HG02798 (cell line): ENCODE data around the gene CES4A.
"Not testable (repeated sequence)": the region's sequence is repeated elsewhere in the genome, so short reads cannot be mapped to it uniquely, and the experiment has no call there.

Experiments
- ATAC-seq: cut with Tn5 transposase; IDR thresholded peaks from one replicate; pipeline ENCODE4 v1.9.1; 2021; ENCODE audit warnings: mild to moderate bottlenecking; ENCODE audit not compliant: unreplicated experiment, poor library complexity

The CES4A gene

DNA sequence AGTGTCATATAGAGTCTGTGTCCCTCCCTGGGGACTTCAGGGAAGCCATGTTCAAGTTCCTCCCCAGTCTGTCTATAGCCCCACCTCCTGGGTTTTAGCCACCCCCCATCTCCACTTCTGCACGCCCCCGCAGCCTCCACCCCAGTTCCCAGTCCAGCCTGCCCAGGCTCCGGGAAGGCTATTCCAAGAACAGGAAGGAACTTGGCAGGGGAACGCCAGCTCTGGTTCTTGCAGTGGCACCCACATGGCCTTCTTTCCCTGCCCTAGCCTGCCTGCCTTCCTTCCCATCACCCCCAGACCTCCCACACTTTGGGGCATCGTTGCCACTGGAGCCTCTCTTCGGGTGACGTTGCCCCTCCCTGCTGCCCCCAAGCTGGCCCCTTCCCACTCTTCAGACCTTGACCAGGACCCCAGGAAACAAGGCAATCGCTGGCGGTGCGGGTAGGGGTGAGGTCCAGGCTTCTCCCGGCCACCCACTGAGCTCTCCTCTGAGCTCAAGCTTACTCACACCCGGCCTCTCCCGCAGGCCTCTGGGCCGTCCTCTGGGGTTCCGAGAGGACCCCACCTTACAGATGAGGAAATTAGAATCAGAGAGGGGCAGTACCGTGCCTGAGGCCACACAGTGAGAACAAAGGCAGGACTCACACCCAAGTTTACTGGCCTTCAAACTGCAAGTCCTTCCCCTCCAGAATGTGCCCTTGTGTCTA, 9.2 kb upstream of the CES4A start:
- no peak for ATAC-seq

GRCh38 chr16:66983033-66983432, 5.4 kb upstream of the CES4A start:
- no peak for ATAC-seq

DNA sequence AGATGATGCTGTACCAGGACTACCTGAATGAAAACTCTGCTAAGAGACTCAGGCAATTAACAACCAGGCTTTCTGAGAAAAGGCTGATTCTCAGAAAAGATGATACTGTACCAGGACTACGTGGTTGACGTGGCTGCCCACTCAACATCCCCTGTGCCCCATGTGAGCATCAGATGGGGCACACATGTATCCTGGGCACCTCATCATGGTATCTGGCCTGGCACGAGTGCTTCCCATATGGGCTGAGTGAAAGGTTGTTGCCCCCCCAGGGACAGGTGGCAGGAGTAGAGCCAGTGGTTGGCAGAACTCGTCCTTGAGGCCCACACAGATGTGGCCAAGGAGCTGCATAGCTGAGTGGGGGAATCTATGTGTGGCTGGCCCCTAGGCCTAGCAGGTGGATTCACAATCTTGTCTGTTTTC, 3.5 kb upstream of the CES4A start:
- no peak for ATAC-seq

- ATAC-seq = no peak
Observed at GRCh38 chr16:66986559-66986958, 1.8 kb upstream of the CES4A start.

DNA sequence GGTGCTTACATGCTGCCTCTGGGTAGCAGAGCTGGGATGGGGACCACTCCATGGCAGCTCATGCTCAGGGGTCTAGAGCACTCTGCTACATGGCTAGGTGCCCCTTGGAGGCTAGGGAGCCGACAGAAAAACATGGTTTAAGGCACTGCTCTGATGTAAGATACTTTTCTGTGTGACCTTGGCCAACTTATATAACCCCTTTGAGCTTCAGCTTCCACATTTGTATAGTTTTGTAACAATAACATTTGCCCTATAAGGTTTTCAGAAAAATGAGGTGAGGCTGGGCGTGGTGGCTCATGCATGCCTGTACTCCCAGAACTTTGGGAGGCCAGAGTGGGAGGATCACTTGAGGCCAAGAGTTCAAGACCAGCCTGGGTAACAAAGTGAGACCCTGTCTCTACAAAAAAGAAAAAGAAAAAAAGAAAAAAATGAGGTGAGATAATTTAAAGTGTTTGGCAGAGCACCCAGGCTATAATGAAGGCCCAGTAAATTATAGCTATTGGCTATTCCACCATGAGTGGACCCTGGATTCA, 3.2 kb downstream of the CES4A start:
- ATAC-seq = no peak

DNA sequence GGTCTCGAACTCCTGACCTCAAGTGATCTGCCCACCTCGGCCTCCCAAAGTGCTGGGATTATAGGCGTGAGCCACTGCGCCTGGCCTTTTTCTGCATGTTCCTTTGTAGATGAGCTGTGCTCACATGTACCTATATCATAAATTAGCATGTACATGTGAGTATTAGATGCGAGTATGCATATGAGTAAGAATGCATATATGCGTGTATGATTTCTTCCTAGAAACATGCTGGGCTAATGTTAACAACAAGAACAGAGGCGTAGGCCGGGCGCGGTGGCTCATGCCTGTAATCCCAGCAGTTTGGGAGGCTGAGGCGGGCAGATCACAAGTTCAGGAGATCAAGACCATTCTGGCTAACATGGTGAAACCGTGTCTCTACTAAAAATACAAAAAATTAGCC, 5.2 kb downstream of the CES4A start:
- not testable (repeated sequence) for ATAC-seq

DNA sequence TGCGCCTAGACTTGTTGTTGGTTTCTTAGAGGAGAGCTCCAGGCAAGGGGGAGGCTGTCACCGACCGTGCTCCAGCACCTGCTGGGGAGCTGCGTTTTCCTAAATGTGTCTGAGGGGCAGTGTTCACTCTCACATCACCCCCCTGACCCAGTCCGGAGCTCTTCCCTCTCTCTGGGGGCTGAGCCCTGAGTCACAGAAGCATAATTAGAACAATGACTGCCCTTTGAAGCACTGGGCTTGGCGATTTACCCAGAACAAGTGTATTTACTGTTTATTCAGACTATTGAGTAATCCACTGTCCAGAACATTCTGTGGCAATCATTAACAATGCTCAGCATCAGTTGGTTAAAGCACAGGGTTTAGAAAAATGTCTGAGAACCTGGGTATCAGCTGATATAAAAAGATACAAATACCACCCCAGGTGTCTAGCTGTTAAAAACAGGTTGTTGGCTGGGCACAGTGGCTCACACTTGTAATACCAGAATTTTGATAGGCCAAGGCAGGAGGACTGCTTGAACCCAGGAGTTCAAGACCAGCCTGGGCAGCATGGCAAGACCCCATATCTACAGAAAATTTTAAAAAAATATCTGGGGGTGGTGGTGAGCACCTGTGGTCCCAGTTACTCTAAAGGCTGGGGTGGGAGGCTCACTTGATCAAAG, 8.1 kb downstream of the CES4A start:
- ATAC-seq = no peak

- ATAC-seq = no peak
Observed at GRCh38 chr16:66996983-66997358, 8.6 kb downstream of the CES4A start.

DNA sequence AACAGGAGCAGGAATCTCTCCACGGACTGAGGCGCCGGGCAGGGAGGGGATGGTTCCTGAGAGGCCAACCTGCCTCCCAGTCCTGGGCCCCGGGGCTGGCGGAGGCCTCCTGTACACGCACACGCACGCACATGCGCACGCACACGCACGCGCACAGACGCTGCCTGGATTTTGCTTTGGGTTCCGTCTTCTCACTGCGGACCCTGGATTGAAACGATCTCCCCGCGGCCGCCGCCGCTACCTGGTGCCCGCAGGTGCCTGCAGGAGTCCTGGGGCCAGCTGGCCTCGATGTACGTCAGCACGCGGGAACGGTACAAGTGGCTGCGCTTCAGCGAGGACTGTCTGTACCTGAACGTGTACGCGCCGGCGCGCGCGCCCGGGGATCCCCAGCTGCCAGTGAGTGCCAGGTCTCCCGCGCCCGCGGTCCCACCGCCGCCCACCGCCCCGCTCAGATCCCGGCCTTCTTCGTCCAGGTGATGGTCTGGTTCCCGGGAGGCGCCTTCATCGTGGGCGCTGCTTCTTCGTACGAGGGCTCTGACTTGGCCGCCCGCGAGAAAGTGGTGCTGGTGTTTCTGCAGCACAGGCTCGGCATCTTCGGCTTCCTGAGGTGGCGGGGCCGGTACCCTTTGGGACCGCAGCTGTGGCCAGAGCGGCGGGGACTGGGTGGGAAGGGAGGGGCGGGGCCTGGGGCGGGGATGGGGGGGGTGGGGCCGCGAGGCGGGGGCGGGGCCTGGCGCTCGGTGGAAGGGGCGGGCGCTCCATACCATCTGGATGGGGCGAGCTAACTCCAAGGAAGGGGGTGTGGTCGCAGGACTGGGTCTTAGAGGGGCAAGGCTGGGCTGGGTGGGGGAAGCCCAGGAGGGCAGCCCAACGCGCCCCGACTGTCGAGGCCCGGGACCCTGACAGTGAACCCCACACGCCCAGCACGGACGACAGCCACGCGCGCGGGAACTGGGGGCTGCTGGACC, 12.3 kb downstream of the CES4A start:
- peak; percentile 46 for ATAC-seq

DNA sequence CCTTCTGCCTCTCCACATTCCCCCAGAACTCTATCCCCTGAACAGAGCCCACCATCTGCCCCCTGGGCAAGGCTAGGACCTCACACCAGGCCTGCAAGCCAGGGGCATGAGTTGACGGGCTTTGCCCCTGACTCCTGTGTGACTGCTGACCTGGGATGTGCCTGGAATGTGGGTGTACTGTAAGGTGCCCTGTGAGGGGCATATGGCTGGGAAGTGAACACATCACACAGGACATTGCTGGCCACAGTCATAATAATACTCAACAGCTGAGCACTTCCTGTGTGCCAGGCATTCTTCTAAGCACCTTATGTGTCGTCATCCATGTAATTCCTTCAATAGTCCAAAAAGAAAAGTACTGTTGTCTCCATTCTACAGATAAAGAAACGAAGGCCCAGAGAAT, 13.3 kb downstream of the CES4A start:
- no peak for ATAC-seq

DNA sequence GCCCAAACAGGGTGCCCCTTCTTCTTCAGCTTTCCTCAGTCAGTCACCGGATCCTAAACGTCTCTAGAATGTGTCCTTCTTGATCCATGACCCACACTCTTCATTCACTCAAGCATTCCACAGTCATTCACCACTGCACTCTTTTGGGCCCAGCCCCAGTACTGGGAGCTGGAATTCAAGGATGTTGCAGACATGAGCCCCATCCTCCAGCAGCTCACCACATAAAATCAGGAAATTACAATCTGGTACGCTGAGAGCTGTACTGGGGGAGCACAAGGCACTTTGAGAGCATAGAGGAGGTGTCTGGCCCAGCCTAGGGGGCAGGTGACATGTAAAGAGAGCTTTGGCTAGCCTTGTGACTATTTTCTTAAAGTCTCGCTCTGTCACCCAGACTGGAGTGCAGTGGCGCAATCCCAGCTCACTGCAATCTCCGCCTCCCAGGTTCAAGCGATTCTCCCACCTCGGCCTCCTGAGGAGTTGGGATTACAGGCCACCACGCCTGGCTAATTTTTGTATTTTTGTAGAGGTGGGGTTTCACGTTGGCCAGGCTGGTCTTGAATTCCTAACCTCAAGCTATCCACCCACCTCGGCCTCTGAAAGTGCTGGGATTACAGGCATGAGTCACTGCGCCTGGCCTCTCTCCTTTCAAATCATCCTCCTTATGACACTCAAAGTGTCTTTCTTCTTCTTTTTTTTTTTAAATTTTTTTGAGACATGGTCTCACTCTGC, 18.7 kb downstream of the CES4A start:
- no peak for ATAC-seq

DNA sequence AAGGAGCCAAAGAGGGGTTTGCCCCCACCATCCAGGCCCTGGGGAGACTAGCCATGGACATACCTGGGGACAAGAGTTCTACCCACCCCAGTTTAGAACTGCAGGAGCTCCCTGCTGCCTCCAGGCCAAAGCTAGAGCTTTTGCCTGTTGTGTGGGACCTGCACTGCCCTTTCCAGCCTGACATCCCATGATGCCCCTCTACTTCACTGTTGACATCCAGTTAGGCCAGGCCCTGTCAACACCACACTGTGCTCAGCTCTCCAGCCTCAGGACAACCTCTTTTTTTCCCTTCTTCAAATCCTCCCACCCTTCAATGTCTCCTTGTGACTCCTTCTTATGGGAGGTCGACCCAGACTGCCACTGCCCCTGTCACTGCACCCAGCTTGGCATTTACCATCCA, 20.8 kb downstream of the CES4A start:
- ATAC-seq = no peak

GRCh38 chr16:67011274-67011673, 22.9 kb downstream of the CES4A start:
- ATAC-seq = no peak

DNA sequence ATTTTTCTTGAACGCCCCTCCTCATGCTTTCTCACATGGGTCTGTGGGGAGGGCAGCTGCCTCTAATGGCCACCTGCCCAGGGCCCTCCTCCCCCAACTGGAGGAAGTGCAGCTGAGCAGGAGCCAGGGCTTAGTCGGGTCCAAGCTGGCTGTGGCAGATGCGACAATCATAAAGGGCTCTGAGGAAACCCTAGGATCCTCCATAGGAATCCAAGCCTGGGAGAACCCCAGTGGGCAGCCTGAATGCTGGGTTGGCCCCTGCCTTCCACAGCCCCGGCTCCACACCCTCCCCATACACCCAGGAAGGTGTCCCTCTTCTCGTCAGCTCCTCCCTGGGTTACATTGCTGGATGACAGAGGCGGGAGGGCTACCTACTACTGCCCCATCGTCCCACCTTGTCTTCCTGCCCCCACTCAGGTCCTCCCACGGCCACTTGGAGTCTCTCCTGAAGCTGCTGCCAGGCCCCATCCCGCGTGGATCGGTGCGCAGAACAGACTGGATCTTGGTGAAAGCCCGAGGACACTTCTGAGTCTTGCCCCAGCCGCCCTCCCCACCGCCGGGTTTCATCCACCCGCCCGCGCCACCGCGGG, 24.9 kb downstream of the CES4A start:
- no peak for ATAC-seq

DNA sequence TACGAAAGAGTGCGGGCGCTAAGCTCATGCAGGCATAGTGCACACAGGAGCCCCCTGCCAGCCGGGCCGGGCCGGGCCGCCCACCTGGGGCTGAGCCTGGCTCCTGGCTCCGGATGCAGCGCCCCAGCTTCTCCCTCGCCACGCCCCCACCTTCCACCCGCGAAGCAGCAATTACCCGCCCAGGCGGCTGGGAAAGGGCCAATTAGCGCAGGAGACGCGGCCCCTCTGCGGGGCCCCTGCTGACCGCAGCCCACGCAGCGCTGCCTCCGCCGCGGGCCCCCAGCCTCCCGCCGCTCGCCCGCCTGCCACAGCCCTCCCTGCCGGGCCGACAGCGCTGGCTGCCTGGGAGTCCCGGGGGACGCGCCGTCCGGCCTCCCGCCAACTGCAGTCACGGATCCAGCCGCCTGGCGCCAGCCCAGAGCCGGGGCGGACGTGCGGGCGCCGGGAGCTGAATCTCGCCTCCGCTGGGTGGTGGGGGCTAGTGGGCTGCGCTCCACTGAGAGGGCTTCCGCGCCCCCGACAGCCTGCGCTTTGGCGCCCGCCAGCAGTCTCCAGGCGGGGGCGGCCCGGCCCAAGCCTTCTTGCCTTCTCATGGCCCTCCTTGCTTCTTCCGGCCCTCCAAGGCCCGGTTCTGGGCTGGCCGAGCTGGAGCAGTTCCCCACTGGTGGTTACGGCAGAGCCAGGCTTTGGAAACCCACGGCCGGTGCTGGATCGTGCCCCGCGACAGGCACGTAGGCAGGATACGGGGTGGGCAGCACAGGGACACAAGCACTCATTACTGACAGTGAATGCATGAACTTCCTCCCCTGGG, 25.6 kb downstream of the CES4A start:
- ATAC-seq = peak; percentile 40

DNA sequence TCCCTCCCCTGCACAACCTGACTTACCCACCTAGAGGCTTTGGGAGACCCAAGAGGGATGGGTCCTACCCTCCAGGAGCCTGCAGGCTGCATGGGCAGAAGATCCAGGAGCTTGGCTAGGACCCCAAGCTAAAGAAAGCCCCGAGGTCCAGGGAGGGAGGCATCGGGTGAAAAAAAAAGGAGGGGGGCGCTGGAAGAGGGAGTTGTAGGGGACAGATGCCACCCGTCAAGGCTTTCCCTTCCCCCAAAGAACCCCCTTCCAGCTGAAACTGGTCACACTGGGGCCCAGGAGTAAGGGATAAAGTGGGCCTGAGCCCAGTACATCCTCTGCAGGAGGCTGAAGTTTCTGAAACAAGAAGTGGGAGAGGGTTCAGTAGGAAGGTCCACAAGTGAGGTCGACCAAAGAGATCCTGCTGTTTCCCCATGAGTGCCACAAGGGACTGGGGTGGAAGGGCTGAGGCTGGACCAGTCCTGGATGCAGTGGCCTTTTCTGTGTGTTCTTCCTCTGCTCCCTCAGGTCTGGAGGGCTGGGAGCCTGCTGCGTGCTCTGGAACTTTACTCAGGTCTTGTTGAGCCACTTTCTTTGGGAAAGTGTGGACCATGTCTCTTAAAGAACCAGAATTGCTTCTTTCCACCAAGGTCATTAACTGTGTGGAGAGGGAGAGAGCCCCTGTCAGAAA, 26.4 kb downstream of the CES4A start:
- ATAC-seq = no peak

DNA sequence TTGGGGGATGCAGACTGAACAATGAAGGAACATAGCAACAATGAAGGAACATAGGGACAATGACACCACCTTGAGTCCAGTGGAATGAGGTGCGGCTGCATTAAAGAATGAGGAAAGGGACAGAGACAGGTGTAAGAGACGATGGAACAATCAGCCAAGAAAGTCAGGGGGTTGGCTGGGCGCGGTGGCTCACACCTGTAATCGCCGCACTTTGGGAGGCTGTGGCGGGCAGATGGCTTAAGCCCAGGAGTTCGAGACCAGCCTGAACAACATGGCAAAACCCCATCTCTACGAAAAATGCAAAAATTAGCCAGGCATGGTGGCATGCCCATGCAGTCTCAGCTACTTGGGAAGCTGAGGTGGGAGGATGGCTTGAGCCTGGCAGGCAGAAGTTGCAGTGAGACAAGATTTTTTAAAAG, 26.9 kb downstream of the CES4A start:
- no peak for ATAC-seq

GRCh38 chr16:67016143-67016542, 27.8 kb downstream of the CES4A start:
- ATAC-seq = no peak
